Measurements from ENCODE around the gene MFRP. TPM values are rescaled to one million over a fixed set of nuclear protein-coding genes. Genes with fewer than 3 reads are reported as not detected.

MFRP gene
- total RNA-seq, 2 donors from 2014 or later: not detected

DNA sequence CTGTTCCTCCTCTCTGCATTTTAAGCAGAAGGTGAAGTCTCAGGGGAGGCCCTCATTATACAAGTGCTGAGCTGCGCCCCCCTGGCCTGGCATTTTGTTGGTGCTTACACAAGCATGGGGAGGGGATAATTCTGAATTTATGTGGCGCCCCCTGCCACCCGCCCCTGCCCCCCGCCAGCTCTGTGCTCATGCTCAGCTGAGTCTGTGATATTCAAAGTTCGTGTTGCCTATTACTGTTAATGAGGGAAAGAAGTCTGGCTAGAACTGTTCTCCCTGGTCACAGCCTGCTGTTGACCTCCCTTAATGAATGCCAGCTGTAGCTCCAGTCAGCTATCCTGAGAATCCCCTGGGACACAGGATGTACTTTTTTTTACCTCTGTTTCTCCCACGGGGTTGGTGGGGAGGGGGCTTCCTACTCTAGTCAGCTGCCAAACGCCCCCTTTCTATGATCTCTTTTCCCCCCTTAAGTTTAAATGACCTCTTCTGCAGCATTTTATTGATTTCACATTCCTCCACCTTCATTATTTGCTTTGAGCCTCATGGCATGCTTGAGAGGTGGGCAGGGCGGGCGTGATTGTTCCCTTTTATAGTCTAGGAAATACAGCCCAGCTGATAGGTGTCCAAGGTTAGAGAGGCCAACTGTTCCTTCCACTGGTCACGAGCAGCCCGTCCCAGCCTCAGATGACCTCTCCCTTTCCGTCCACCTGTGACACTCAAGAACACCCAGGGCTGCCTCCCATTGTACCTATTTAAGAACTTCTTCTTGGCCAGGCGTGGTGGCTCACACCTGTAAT, 22.8 kb upstream of the MFRP start:
- ATAC-seq (replicated peaks in 1 of 2): no peak
- Mint-ChIP-seq H3K4me1 (ENCODE audit: low read depth) (peaks cover 15% of the 10 kb centered on the region), H3K4me3 (no peak overlapping the region), H3K27ac (no peak overlapping the region), H3K36me3 (ENCODE audit: insufficient read depth in 2 of 2) (peaks cover 0 to 2% of the 10 kb centered on the region in 2 donors), H3K27me3 (ENCODE audit: low read depth) (peaks cover 34% of the 10 kb centered on the region), H3K9me3 (peaks cover 0 to 2% of the 10 kb centered on the region in 2 donors)
- DNase-seq: no peak

DNA sequence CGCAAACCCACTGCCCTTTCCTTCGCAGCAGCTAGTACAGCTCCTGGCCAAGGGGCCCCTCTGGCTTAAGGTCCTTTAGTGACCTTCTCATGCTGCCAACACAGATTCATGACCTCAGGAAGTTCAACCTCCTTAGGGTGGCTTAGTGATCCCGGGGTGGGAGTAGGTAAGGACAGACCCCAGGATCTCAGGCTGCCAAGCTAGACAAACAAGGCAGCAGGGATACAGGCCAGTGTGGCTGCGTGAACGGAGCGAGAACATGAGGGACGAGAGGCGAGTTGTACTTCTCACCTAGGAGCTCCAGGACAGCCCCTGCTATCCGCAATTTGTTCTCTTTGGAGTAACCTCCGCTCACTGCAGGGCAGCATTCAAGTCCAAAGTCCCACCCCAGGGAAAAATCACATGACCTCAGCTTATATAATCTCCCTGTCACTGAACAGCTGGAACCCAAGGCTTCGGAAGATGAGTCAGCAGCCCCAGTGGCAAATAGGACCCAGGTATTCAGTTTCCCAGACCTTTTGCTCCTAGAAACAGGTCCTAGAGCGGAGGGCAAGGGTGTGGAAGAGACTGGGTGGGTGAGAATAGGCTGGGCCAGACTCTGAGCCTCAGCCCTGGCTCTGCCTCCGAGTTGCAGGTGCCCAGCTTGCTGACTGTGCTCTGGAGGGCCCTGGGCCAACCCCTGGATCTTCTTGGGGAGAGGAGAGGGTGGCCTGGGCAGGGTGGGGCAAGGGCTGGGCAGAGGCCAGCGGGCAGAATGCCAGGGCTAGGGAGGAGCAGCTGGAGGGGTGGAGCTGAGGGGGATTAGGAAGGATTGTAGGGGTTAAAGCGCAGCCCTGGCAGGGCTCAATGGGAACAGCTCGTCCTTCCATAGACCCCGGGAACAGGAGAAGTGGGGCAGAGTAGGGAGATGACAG, 21.9 kb upstream of the MFRP start:
- Mint-ChIP-seq H3K27me3 (ENCODE audit: low read depth) (peaks cover 37% of the 10 kb centered on the region), H3K4me1 (ENCODE audit: low read depth) (peaks cover 10% of the 10 kb centered on the region), H3K36me3 (ENCODE audit: insufficient read depth in 2 of 2) (peaks cover 0 to 2% of the 10 kb centered on the region in 2 donors), H3K4me3 (no peak overlapping the region), H3K9me3 (peaks cover 0 to 2% of the 10 kb centered on the region in 2 donors), H3K27ac (no peak overlapping the region)
- DNase-seq (no peak), ATAC-seq (replicated peaks in 1 of 2) (no peak)

DNA sequence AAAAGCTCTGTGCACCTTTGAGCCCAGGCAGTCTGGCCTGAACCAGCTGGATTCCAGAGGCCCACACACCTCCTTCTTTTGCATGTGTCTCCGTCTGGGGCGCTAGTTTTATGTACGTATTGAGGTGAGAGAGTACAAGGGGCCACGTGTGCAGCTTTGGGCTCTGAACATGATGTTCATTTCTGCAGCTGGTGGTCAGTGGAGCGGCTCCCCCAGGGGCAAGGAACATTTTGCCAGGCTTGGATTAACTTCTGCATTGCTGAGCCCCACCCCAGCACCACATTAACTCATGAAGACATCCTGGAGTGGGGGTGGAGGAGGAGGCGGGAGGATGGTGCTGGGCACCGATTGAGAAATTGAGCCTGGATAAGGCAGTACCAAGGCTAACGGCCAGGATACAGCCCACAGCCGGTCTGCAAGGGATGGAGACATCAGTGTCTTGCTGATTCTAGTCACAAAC, 21.2 kb upstream of the MFRP start:
- Mint-ChIP-seq H3K27me3 (ENCODE audit: low read depth) (peaks cover 43% of the 10 kb centered on the region), H3K27ac (no peak overlapping the region), H3K9me3 (peaks cover 0 to 2% of the 10 kb centered on the region in 2 donors), H3K36me3 (ENCODE audit: insufficient read depth in 2 of 2) (peaks cover 0 to 2% of the 10 kb centered on the region in 2 donors), H3K4me3 (no peak overlapping the region), H3K4me1 (ENCODE audit: low read depth) (peaks cover 8% of the 10 kb centered on the region)
- no peak for DNase-seq
- ATAC-seq (replicated peaks in 1 of 2): no peak

DNA sequence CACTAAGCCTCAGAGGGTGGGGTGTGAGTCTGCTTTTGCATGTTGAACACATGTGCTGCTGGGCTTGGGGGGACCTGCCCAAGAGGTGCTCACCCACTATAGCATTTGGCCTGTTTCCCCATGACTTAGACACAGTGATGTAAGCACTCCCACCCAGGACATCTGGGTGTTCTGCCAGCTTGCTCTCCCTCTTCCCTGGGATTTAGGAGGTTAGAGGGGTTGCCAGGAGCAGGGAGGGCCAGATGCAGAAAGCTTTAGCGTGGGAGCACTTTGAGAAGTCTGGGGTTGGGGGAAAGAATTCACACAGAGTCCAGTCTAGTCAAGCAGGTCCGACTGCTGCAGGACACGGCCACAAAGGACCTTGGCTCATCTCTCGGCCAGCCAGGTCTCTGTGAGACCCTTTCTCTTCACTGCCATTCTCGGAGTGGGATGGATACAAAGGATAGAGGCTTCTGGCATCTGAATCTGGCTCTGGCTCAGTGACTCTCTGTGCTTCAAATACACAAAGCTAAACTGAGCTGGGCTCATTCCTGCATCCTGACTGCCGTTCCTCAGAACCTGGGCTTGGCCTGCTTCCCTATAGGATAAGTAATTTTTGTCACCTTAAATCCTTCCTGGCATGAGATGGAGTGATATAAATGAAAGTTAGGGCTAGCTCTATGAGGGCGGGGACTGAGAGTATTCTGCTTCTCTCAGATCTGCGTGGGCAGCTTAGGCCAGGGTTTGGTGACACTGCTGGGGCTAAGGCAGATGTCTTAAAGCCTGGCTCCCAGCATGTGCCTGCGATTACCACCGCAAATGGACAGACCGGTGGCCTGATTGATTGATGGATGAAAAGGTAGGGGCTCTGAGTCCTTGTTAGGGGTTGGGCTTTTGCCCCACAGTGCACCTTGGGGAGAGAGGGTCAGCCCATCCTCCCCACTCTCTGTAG, 20.4 kb upstream of the MFRP start:
- peaks cover 0 to 2% of the 10 kb centered on the region in 2 donors for H3K9me3 Mint-ChIP-seq
- H3K4me1 Mint-ChIP-seq (ENCODE audit: low read depth): peaks cover 16% of the 10 kb centered on the region
- peaks cover 51% of the 10 kb centered on the region for H3K27me3 Mint-ChIP-seq (ENCODE audit: low read depth)
- H3K4me3 Mint-ChIP-seq: no peak overlapping the region
- ATAC-seq (replicated peaks in 1 of 2) (no peak), DNase-seq (no peak)
- H3K36me3 Mint-ChIP-seq (ENCODE audit: insufficient read depth in 2 of 2): peaks cover 0 to 4% of the 10 kb centered on the region in 2 donors
- no peak overlapping the region for H3K27ac Mint-ChIP-seq

DNA sequence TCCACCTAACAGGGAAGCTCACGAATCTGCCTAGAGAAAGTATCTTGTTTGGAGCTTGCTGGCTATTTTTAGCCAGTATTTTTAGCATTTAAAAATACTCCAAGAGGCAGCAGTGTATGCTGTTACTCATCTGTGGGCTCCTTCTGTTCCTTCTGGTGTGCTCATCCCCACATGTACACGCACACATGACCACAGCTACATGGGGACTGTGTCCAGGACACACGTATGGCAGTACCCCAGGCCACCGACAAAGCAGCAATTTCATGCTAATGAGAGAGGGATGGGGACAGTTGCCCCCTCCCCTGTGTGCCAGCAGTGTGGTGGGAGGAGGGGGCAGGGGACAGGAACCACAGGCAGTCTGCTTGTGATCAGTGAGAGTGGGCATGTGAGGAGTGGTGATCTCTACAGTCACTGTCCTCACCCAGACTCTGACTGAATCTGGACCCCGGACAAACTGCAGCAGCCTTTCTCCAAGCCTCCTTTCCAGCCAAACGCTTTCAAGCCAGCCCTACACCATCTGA, 18.6 kb upstream of the MFRP start:
- Mint-ChIP-seq H3K9me3 (peaks cover 0 to 2% of the 10 kb centered on the region in 2 donors), H3K27ac (no peak overlapping the region), H3K4me3 (peak overlapping the region; percentile 82 to 86), H3K4me1 (ENCODE audit: low read depth) (peaks cover 31% of the 10 kb centered on the region), H3K36me3 (ENCODE audit: insufficient read depth in 2 of 2) (peaks cover 0 to 4% of the 10 kb centered on the region in 2 donors), H3K27me3 (ENCODE audit: low read depth) (peaks cover 51% of the 10 kb centered on the region)
- DNase-seq: no peak
- no peak for ATAC-seq (replicated peaks in 1 of 2)

DNA sequence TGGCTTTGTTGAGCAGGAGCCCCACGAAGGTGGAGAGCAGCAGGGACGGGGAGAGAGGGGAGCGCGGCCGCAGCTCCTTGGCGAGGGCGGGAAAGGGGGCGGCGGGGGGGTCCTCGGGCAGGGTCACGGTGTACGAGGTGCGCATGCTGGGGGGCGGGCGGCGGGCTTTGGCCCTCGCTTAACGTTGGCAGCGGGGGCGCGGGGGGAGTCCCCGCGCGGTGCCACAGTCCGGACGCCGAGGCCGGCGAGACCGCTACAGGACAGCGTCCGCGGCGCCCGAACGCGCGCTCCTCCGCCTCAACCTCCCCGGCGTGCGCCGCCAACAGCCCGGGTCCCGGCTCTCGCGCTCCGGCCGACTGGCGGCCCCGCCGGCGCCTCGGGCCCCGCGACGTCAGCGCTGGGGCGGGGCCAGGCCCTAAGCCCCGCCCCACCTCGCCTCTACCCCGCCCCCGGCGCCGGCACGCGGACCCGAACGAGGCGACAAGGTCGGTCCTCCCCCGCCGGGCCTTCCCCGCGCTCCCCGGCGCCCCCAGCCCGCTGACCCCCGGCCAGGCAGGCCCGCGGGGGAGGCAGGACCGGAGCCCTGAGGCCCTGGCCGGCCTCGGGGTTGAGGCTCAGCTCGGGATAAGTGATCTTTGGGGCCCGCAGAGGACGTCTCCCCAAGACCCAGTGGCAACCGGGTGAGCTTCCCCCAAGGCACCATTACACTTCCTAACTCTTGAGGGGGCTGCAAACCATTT, 17.5 kb upstream of the MFRP start:
- H3K4me3 Mint-ChIP-seq: peak overlapping the region; percentile 82 to 86
- no peak overlapping the region for H3K27ac Mint-ChIP-seq
- H3K36me3 Mint-ChIP-seq (ENCODE audit: insufficient read depth in 2 of 2): peaks cover 0 to 4% of the 10 kb centered on the region in 2 donors
- H3K27me3 Mint-ChIP-seq (ENCODE audit: low read depth): peaks cover 52% of the 10 kb centered on the region
- peak; percentile 65 to 81 for DNase-seq
- ATAC-seq (replicated peaks in 1 of 2): peak; percentile 63 to 69
- peaks cover 41% of the 10 kb centered on the region for H3K4me1 Mint-ChIP-seq (ENCODE audit: low read depth)
- H3K9me3 Mint-ChIP-seq: peaks cover 0 to 2% of the 10 kb centered on the region in 2 donors

DNA sequence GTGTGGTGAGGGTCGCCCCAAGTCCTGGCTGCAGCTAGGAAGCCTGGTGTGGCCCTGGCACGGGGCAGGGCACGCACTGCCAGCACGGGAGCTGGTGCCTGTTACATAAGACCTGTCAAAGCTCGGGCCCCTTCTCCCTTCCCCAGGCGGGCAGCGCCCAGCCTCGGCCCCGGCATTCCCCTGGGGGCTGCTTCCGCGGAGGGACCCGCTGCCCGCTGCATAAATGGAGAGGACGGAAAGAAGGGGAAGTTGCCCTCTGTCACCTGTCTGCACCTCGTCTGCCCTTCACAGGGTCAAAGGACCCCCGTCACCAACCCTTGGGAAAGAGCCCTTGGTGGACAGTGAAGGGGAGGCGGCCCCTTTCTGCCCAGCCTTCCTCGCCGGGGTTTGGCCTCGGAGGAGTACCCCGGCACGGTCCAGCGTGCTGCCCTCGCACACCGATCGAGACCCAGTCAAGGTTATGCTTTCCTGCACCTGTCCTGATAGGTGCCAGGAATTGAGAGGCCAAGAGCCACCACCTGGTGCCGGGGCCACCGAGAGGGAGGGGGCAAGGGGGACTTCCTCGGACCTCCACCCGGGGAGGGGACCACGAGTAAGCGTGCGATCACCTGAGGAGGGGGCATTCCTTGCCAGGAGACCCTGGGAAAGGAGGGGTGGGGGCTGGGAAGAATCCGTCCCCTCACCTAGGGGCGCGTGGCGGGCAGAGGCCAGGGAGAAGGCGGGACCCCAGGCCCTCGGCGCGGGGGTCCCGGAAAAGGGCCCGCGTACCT, 16.8 kb upstream of the MFRP start:
- H3K27ac Mint-ChIP-seq: no peak overlapping the region
- H3K4me1 Mint-ChIP-seq (ENCODE audit: low read depth): peaks cover 43% of the 10 kb centered on the region
- H3K9me3 Mint-ChIP-seq: peaks cover 0 to 2% of the 10 kb centered on the region in 2 donors
- peaks cover 59% of the 10 kb centered on the region for H3K27me3 Mint-ChIP-seq (ENCODE audit: low read depth)
- ATAC-seq (replicated peaks in 1 of 2) (no peak), DNase-seq (no peak)
- H3K4me3 Mint-ChIP-seq: peak overlapping the region; percentile 6 to 53
- peaks cover 0 to 4% of the 10 kb centered on the region in 2 donors for H3K36me3 Mint-ChIP-seq (ENCODE audit: insufficient read depth in 2 of 2)

DNA sequence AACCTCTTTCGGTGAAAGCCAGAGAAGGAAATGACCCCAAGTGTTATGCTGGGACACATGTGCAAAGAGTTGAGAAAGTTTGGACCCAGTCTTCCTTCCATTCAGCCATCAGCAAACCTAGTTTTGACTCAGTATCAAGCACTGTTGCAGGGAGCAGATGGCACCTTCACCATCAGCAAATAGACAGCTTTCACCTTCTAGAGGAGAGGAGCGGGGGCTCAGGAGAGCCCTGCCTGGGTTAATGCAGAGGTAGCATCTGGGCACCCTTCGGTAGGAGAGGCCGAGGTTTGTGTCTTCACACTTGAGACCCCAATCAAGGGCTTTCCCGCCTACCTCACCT, 16.2 kb upstream of the MFRP start:
- Mint-ChIP-seq H3K4me3 (peak overlapping the region; percentile 6 to 53), H3K27me3 (ENCODE audit: low read depth) (peaks cover 60% of the 10 kb centered on the region), H3K4me1 (ENCODE audit: low read depth) (peaks cover 43% of the 10 kb centered on the region), H3K36me3 (ENCODE audit: insufficient read depth in 2 of 2) (peaks cover 0 to 4% of the 10 kb centered on the region in 2 donors), H3K27ac (no peak overlapping the region), H3K9me3 (peaks cover 0 to 2% of the 10 kb centered on the region in 2 donors)
- ATAC-seq (replicated peaks in 1 of 2) (no peak), DNase-seq (no peak)

DNA sequence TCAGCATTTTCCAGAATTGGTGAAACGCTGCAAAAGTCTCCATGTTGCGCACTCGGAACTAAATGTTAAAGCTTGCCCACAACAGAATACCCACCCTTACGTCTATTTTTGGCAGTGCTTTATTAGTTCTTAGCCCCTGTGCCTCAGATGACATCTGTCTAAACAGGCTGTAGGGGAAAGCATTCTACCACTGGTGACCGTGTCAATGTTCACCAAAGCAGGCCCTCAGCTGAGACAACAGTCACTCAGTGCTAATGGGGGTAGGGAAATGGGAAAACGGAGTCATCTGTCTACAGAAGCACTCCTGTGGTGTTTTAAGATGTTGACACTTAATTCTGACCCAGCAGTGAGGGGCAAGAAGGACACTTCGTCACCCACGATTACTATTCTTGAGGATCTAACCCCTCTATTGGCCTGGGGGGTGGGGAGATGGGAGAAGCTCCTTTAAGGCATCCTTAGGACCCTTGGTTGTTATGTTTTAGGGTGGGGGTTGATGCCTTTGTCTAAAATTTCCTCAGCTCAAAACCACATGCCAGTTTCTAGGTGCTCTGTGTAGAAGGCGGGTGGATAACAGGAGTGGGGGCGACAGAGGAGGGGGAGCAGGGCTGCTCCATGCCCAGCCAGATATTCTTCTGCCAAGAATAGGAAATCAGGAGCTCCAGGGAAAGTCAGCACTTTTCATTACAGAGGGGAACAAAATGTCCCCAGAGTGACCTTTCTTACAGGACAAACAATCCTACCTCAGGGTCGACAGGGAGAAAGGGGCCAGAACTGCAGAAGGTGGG, 15.6 kb upstream of the MFRP start:
- Mint-ChIP-seq H3K4me3 (peak overlapping the region; percentile 6 to 53), H3K27me3 (ENCODE audit: low read depth) (peaks cover 60% of the 10 kb centered on the region), H3K36me3 (ENCODE audit: insufficient read depth in 2 of 2) (peaks cover 0 to 4% of the 10 kb centered on the region in 2 donors), H3K4me1 (ENCODE audit: low read depth) (peaks cover 43% of the 10 kb centered on the region), H3K9me3 (peaks cover 0 to 2% of the 10 kb centered on the region in 2 donors), H3K27ac (no peak overlapping the region)
- DNase-seq (no peak), ATAC-seq (replicated peaks in 1 of 2) (peak in 1 of 2 donors; percentile 31)

DNA sequence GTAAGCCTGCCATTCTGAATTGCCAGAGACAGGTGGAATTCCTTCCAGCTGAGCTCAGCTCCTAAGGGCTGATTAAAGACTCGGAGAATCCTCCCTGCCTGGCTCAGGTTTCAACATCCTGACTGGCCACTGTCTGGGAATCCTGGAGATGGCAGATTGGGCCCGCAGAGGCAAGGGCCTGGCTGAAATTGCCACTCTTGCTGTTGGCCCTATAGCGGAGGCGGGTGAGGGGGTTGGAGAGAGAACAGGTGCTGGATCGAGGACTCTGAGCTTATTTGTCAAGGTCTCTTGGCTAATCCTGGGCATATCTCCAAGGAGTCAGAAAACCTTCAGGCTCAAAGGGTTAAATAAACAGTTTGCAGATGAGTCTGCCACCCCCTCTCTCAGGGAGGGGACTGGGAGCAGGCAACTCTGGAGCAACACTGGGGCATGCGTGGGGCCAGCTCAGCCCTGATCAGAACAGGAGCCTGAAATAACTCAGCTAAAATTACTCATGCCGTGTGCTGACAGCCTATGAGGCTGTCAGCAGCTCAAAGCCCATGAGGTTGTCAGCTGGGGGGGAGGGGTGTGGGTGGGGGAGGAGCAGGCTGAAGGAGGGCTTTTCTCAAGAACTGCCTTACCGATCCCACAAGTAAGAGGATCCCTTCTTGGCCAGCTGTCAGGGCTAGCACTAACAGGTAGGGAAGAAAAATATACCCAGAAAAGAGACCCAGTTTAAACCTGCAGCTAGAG, 14.7 kb upstream of the MFRP start:
- DNase-seq (peak; percentile 77 to 82), ATAC-seq (replicated peaks in 1 of 2) (peak; percentile 92)
- Mint-ChIP-seq H3K9me3 (peaks cover 0 to 2% of the 10 kb centered on the region in 2 donors), H3K4me3 (peak overlapping the region; percentile 36 to 47), H3K36me3 (ENCODE audit: insufficient read depth in 2 of 2) (peaks cover 0 to 4% of the 10 kb centered on the region in 2 donors), H3K4me1 (ENCODE audit: low read depth) (peaks cover 48% of the 10 kb centered on the region), H3K27me3 (ENCODE audit: low read depth) (peaks cover 57% of the 10 kb centered on the region), H3K27ac (no peak overlapping the region)

All from activated T-cell treated with anti-CD3 and anti-CD28 coated beads, Interleukin-2, amount 50 U/mL, for 72 hours (primary cell).